Natural killer cell treated with Interleukin-12 subunit alpha and Interleukin-12 subunit beta and Interleukin-15 and Interleukin-18, amount 100 ng/mL, for 72 hours (primary cell): Measurements from ENCODE around the gene FRMD1. TPM values are rescaled to one million over a fixed set of nuclear protein-coding genes. Genes with fewer than 3 reads are reported as not detected.

Source experiments
- ATAC-seq, 2 donors: fragments of 150-1000 bp; cut with Tn5 transposase in 1 of 2; sonication (Bioruptor Pico), chemical (Tn5 transposase) in 1 of 2; 2 replicates each; pipeline ENCODE4 v1.10.0; 2021
- DNase-seq: peaks from one replicate; pipeline ENCODE4 v3.0.0; 2022; ENCODE audit warnings: low spot score
- H3K27ac Mint-ChIP-seq, 2 donors: 1 replicate in 1 of 2; 2 replicates in 1 of 2; pipeline ENCODE4 v1.8.0; 2022; ENCODE audit warnings: mixed read lengths in 2 of 2, mild to moderate bottlenecking in 1 of 2, moderate library complexity in 1 of 2
- H3K27me3 Mint-ChIP-seq, 2 donors: 1 replicate in 1 of 2; 2 replicates in 1 of 2; pipeline ENCODE4 v1.8.0; 2022; ENCODE audit warnings: mixed read lengths in 2 of 2
- H3K36me3 Mint-ChIP-seq: one replicate; pipeline ENCODE4 v1.8.0; 2022; ENCODE audit warnings: mixed read lengths
- H3K4me1 Mint-ChIP-seq, 2 donors: 1 replicate in 1 of 2; 2 replicates in 1 of 2; pipeline ENCODE4 v1.8.0; 2022; ENCODE audit warnings: low read depth in 2 of 2, mixed read lengths in 2 of 2, mild to moderate bottlenecking in 1 of 2
- H3K4me3 Mint-ChIP-seq: one replicate; pipeline ENCODE4 v1.8.0; 2022; ENCODE audit warnings: mixed read lengths
- H3K9me3 Mint-ChIP-seq: 2 replicates; pipeline ENCODE4 v1.8.0; 2022; ENCODE audit warnings: mixed read lengths
- total RNA-seq, 2 donors: library from RNA; stranded (reverse); gene quantifications; one replicate each; pipeline ENCODE4 v1.2.3, GENCODE V29; 2022

FRMD1 gene
- total RNA-seq, 2 donors from 2014 or later = not detected

DNA sequence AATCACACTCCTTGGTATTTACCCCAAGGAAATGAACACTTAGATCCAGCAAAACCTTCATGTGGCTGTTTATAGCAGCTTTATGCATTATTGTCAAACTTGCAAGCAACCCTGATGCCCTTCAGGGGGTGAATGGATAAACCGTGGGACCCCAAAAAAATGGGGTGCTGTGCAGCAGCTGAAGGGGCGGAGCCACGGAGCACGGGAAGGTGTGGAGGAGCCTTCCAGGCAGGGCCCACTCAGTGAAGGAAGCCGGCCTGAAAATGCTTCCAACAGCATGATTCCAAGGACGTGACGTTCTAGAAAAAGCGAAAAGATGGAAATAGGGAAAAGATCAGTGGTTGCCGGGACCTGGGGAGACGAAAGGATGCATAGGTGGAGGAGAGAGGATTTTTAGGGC is 25.6 kb upstream of the FRMD1 start:
- H3K27ac Mint-ChIP-seq = no peak overlapping the region
- H3K4me3 Mint-ChIP-seq = no peak overlapping the region
- peaks cover 20 to 22% of the 10 kb centered on the region in 2 donors for H3K27me3 Mint-ChIP-seq
- no peaks in the 10 kb centered on the region for H3K4me1 Mint-ChIP-seq
- DNase-seq = no peak
- H3K9me3 Mint-ChIP-seq = no peaks in the 10 kb centered on the region
- H3K36me3 Mint-ChIP-seq = no peaks in the 10 kb centered on the region
- ATAC-seq = no peak

DNA sequence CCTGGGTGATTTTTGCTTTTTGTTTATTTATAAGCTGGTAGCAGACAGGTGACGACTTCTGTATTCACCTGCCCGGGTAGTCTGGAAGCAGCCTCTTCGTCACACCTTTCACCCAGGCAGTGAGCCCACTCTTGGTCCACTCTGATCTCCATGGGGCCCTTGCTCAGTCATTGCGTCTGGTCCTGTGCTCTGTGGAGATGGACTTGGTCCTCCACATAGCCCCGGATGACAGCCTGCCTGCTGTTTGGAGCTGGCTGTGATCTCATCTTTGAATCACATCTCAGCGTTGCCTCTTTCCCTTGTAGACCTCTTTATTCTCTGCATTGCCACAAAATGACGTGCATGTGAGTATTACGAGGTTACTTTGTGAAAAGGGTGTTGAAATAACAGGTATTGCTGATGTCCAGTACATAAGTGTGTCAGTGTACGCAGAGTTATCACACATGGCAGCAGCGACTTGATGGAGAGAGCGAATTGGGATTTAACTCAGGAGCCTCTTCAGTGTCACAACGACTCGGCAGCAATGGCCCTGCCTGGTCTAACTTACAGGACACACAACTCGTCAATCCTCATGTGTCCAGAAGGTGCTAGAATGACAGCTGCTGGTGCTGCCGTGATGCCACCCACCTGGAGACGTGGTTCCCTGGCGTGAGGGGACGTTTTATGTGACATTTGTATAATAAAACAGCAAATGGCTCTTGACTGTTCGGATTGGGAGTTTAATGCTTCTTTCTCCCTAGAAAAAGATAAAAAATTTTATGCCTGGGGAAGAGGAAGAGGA is 24.2 kb upstream of the FRMD1 start:
- DNase-seq (no peak), ATAC-seq (no peak)
- Mint-ChIP-seq H3K4me3 (no peak overlapping the region), H3K27me3 (peaks cover 20 to 22% of the 10 kb centered on the region in 2 donors), H3K27ac (no peak overlapping the region), H3K36me3 (no peaks in the 10 kb centered on the region), H3K4me1 (no peaks in the 10 kb centered on the region), H3K9me3 (no peaks in the 10 kb centered on the region)

DNA sequence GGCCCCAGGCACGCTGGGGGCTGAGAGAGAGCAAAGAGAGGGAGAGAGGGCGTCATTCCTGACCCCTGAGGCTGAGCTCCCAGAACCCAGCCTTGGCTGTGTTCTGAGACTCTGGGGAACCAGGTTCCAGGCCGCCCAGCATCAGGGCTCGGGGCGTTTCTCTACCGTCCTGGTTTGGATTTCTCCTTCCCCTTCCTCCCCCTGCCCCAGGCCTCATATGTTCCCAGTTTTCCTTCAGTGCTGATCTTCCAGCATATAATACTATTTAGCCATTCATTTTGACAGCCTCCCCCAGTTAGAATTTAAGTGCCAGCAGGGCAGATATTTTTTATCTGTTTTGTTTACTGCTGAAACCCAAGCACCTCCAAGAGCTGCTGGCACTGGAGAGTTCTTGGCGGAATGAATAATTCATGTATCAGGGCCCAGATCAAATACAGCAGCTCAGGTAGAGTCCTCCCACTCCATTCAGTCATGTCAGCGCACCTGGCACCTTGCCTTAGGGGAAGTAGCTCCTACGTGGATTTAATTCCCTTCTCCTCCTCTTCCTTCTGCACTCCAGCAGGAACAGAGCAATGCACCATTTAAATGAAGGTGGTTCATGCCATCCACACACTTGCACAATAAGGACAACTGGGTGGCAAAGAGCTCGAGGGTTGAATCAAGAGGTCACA is 23.4 kb upstream of the FRMD1 start:
- Mint-ChIP-seq H3K27me3 (peaks cover 20 to 26% of the 10 kb centered on the region in 2 donors), H3K27ac (no peak overlapping the region), H3K36me3 (no peaks in the 10 kb centered on the region), H3K9me3 (no peaks in the 10 kb centered on the region), H3K4me1 (no peaks in the 10 kb centered on the region), H3K4me3 (no peak overlapping the region)
- ATAC-seq (no peak), DNase-seq (no peak)

- no peaks in the 10 kb centered on the region for H3K4me1 Mint-ChIP-seq
- no peak overlapping the region for H3K27ac Mint-ChIP-seq
- ATAC-seq (peak; percentile 12 to 25), DNase-seq (no peak)
- H3K27me3 Mint-ChIP-seq = peaks cover 20 to 26% of the 10 kb centered on the region in 2 donors
- no peak overlapping the region for H3K4me3 Mint-ChIP-seq
- no peaks in the 10 kb centered on the region for H3K9me3 Mint-ChIP-seq
- no peaks in the 10 kb centered on the region for H3K36me3 Mint-ChIP-seq
Observed at GRCh38 chr6:168101590-168102314, 22.7 kb upstream of the FRMD1 start.

GRCh38 chr6:168100803-168101589 is 22.0 kb upstream of the FRMD1 start:
- DNase-seq (no peak), ATAC-seq (no peak)
- Mint-ChIP-seq H3K9me3 (no peaks in the 10 kb centered on the region), H3K27me3 (peaks cover 20 to 26% of the 10 kb centered on the region in 2 donors), H3K27ac (no peak overlapping the region), H3K4me3 (no peak overlapping the region), H3K36me3 (no peaks in the 10 kb centered on the region), H3K4me1 (no peaks in the 10 kb centered on the region)

GRCh38 chr6:168100011-168100802 is 21.2 kb upstream of the FRMD1 start:
- Mint-ChIP-seq H3K4me3 (no peak overlapping the region), H3K27ac (no peak overlapping the region), H3K27me3 (peaks cover 20 to 23% of the 10 kb centered on the region in 2 donors), H3K9me3 (no peaks in the 10 kb centered on the region), H3K4me1 (no peaks in the 10 kb centered on the region), H3K36me3 (no peaks in the 10 kb centered on the region)
- DNase-seq (no peak), ATAC-seq (no peak)

DNA sequence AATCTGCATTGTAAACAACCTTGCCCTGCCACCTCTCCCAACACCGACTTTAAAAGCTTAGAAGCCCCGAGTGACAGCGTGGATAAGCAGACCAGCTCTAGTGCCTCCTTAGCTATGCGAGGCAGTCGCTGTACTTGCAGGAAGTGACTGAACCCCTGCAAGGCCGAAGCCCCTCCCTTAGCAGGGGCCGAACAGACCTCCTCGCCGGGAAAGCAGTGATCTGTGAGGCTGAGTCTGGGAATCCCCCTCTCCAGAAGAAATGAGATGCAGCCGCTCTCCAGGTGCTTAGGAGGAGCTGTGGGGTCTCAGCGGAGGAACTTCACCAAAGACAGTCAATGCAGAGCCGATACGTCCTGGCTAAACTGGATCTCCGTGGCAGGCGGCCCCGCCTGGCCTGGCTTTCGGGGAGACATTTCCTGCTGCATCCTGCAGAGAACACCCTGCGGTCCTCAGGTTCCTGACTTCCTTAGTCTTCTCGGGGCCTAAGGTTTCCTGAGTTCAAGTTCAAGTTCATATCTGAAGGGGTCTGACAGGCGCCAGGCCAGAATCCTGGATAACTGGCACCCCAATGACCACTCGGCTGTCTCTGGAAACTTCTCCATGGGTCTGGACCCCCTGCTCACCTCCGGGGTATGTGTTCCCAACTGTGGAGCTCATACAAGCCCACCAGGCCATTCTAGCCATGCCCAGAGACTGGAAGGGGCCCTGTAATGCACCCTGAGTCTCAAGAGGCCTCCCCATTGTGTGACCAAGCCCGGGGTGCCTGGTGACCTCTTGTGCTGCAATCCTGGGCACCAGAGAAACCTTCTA is 20.4 kb upstream of the FRMD1 start:
- DNase-seq (no peak), ATAC-seq (no peak)
- no peak overlapping the region for H3K27ac Mint-ChIP-seq
- no peaks in the 10 kb centered on the region for H3K4me1 Mint-ChIP-seq
- no peaks in the 10 kb centered on the region for H3K9me3 Mint-ChIP-seq
- peaks cover 18 to 20% of the 10 kb centered on the region in 2 donors for H3K27me3 Mint-ChIP-seq
- no peak overlapping the region for H3K4me3 Mint-ChIP-seq
- H3K36me3 Mint-ChIP-seq = no peaks in the 10 kb centered on the region

GRCh38 chr6:168098431-168098861 is 19.4 kb upstream of the FRMD1 start:
- H3K36me3 Mint-ChIP-seq = no peaks in the 10 kb centered on the region
- ATAC-seq (no peak), DNase-seq (no peak)
- H3K9me3 Mint-ChIP-seq = no peaks in the 10 kb centered on the region
- H3K27me3 Mint-ChIP-seq = peaks cover 15% of the 10 kb centered on the region in 2 donors
- H3K4me3 Mint-ChIP-seq = no peak overlapping the region
- no peaks in the 10 kb centered on the region for H3K4me1 Mint-ChIP-seq
- H3K27ac Mint-ChIP-seq = no peak overlapping the region

- no peaks in the 10 kb centered on the region for H3K9me3 Mint-ChIP-seq
- H3K4me1 Mint-ChIP-seq = no peaks in the 10 kb centered on the region
- H3K36me3 Mint-ChIP-seq = no peaks in the 10 kb centered on the region
- DNase-seq (no peak), ATAC-seq (no peak)
- no peak overlapping the region for H3K4me3 Mint-ChIP-seq
- peaks cover 9 to 13% of the 10 kb centered on the region in 2 donors for H3K27me3 Mint-ChIP-seq
- H3K27ac Mint-ChIP-seq = no peak overlapping the region
Observed at GRCh38 chr6:168097621-168098430, 18.8 kb upstream of the FRMD1 start.

DNA sequence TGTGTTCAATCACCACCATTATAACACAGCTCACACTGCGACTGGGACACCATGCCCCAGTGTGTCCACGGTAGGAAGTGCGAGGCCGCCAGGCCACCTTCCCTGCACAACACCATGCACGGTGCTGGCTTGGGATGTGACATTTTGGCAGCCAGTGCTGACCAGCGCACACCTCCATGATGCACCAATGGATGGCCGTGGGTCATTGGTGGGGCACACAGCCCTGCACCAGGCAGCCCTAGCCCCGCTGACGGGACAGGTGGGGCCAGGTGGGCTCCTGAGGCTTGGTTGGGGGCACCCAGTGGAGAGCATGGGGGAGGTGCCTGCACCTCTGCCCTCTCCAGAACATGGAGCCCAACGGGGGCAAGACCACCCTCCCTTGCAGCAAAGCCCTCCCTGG is 18.2 kb upstream of the FRMD1 start:
- no peak overlapping the region for H3K27ac Mint-ChIP-seq
- ATAC-seq (peak in 1 of 2 donors; percentile 22), DNase-seq (no peak)
- no peak overlapping the region for H3K4me3 Mint-ChIP-seq
- H3K4me1 Mint-ChIP-seq = no peaks in the 10 kb centered on the region
- H3K27me3 Mint-ChIP-seq = peaks cover 3 to 7% of the 10 kb centered on the region in 2 donors
- H3K9me3 Mint-ChIP-seq = no peaks in the 10 kb centered on the region
- H3K36me3 Mint-ChIP-seq = no peaks in the 10 kb centered on the region

- H3K9me3 Mint-ChIP-seq = no peaks in the 10 kb centered on the region
- H3K27me3 Mint-ChIP-seq = peaks cover 0 to 4% of the 10 kb centered on the region in 2 donors
- H3K36me3 Mint-ChIP-seq = no peaks in the 10 kb centered on the region
- H3K27ac Mint-ChIP-seq = no peak overlapping the region
- H3K4me1 Mint-ChIP-seq = no peaks in the 10 kb centered on the region
- no peak overlapping the region for H3K4me3 Mint-ChIP-seq
- no peak for ATAC-seq
- DNase-seq = no peak
Observed at GRCh38 chr6:168096271-168096764, 17.3 kb upstream of the FRMD1 start.
